ENCODE data around the gene ZNF440. TPM values are rescaled to one million over a fixed set of nuclear protein-coding genes. Genes with fewer than 3 reads are reported as not detected.
"Not testable (repeated sequence)": the region's sequence is repeated elsewhere in the genome, so short reads cannot be mapped to it uniquely, and the experiment has no call there.

ZNF440 gene
- total RNA-seq, 1 experiment from 2014 or later: 11.4 TPM

DNA sequence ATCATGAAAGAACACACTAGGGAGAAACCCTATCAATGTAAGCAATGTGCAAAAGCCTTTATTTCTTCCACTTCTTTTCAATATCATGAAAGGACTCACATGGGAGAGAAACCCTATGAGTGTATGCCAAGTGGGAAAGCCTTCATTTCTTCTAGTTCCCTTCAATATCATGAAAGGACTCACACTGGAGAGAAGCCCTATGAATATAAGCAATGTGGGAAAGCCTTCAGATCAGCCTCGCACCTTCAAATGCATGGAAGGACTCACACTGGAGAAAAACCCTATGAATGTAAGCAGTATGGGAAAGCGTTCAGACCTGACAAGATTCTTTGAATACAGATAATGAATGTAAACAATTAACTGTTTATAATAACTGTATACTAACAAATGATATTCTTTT is 19.5 kb downstream of the ZNF440 start:
- Histone ChIP-seq H3K9me3 (ENCODE audit: control insufficient read depth in 1 of 2, insufficient read depth in 1 of 2, low read depth in 1 of 2, low read length in 2 of 2) (peaks cover 16 to 40% of the 10 kb centered on the region in 2 experiments; a peak in 3 of 4 replicates), H3K27me3 (ENCODE audit: insufficient read depth, low read length) (no peaks in the 10 kb centered on the region), H3K4me1 (ENCODE audit: control insufficient read depth in 1 of 2, insufficient read depth in 2 of 2, low read length in 2 of 2) (no peaks in the 10 kb centered on the region), H2AFZ (ENCODE audit: low read depth, low read length, poor library complexity, severe bottlenecking) (no peak overlapping the region), H3K9ac (ENCODE audit: low read length) (no peak overlapping the region), H3K4me2 (ENCODE audit: low read length) (no peak overlapping the region), H4K20me1 (ENCODE audit: insufficient read depth) (no peaks in the 10 kb centered on the region), H3K27ac (ENCODE audit: low read depth, low read length) (no peak overlapping the region), H3K36me3 (ENCODE audit: control insufficient read depth in 1 of 2, insufficient read depth in 2 of 2, low read length in 2 of 2) (peaks cover 2 to 21% of the 10 kb centered on the region in 2 experiments; a peak in 3 of 4 replicates), H3K4me3 (replicated peaks in 1 of 2; ENCODE audit: low read depth in 1 of 2, low read length in 2 of 2) (no peak overlapping the region), H3K9me2 (ENCODE audit: insufficient read depth) (no peaks in the 10 kb centered on the region), H3K79me2 (ENCODE audit: insufficient read depth, low read length) (no peaks in the 10 kb centered on the region)
- intact Hi-C loops (cut with micrococcal nuclease): no loop called here
- TF ChIP-seq, protein P1, sequence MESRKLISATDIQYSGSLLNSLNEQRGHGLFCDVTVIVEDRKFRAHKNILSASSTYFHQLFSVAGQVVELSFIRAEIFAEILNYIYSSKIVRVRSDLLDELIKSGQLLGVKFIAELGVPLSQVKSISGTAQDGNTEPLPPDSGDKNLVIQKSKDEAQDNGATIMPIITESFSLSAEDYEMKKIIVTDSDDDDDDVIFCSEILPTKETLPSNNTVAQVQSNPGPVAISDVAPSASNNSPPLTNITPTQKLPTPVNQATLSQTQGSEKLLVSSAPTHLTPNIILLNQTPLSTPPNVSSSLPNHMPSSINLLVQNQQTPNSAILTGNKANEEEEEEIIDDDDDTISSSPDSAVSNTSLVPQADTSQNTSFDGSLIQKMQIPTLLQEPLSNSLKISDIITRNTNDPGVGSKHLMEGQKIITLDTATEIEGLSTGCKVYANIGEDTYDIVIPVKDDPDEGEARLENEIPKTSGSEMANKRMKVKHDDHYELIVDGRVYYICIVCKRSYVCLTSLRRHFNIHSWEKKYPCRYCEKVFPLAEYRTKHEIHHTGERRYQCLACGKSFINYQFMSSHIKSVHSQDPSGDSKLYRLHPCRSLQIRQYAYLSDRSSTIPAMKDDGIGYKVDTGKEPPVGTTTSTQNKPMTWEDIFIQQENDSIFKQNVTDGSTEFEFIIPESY (IDR thresholded peaks at IDR 0.05; ENCODE audit: extremely low read depth, insufficient replicate concordance, low read length): no peak
- TF ChIP-seq, protein P2, sequence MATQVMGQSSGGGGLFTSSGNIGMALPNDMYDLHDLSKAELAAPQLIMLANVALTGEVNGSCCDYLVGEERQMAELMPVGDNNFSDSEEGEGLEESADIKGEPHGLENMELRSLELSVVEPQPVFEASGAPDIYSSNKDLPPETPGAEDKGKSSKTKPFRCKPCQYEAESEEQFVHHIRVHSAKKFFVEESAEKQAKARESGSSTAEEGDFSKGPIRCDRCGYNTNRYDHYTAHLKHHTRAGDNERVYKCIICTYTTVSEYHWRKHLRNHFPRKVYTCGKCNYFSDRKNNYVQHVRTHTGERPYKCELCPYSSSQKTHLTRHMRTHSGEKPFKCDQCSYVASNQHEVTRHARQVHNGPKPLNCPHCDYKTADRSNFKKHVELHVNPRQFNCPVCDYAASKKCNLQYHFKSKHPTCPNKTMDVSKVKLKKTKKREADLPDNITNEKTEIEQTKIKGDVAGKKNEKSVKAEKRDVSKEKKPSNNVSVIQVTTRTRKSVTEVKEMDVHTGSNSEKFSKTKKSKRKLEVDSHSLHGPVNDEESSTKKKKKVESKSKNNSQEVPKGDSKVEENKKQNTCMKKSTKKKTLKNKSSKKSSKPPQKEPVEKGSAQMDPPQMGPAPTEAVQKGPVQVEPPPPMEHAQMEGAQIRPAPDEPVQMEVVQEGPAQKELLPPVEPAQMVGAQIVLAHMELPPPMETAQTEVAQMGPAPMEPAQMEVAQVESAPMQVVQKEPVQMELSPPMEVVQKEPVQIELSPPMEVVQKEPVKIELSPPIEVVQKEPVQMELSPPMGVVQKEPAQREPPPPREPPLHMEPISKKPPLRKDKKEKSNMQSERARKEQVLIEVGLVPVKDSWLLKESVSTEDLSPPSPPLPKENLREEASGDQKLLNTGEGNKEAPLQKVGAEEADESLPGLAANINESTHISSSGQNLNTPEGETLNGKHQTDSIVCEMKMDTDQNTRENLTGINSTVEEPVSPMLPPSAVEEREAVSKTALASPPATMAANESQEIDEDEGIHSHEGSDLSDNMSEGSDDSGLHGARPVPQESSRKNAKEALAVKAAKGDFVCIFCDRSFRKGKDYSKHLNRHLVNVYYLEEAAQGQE (IDR thresholded peaks at IDR 0.05; ENCODE audit: low read depth): no peak
- no peak for TF ChIP-seq SP1 (IDR thresholded peaks at IDR 0.05; ENCODE audit: low read depth)
- TF ChIP-seq ZNF274 (IDR thresholded peaks at IDR 0.05; ENCODE audit: low read depth, low read length): peak; percentile 39; the same call in 1 of the 2 replicates
- no peak for TF ChIP-seq POLR2AphosphoS5 (IDR thresholded peaks at IDR 0.05; ENCODE audit: low read depth, low read length)
- no peak for TF ChIP-seq EZH2phosphoT487 (IDR thresholded peaks at IDR 0.05; ENCODE audit: borderline replicate concordance)
- TF ChIP-seq TCF7L2 (IDR thresholded peaks at IDR 0.05; ENCODE audit: borderline replicate concordance, extremely low read depth, insufficient read depth, insufficient read length): no peak
- no peak for ATAC-seq
- RAD21 ChIA-PET (ENCODE audit: low non-redundant PET in 1 of 2, low total read pairs in 2 of 2, uncharacterized antibody in 2 of 2, unreplicated experiment in 2 of 2): no interaction called here
- DNase-seq (ENCODE audit: low read depth, low spot score): no peak
- POLR2A ChIA-PET: no interaction called here
- CTCF ChIA-PET: no interaction called here
- BruUV-seq (replicated peaks): no TSS peak

DNA sequence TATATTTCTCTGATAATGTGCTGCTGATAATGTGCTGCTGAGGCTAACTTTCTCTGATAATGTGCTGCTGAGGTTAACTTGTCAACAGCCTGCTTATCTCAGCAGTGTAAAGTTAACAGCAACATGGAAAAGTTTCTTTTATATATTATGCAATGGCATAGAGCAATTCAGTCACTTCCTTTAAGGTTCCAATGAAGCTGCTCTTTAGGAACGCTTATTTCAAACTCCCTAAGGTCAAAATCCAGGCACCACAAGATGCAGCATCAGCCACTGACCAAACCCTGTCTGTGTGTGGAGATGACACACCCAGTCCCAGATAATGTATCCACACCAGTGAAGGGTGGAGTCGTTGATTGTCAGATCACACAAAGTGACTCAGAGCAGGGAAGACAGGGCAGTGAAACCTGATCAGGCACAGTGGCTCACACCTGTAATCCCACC is 21.6 kb downstream of the ZNF440 start:
- POLR2A ChIA-PET; H3K4me1 ChIP-seq (ENCODE audit: control insufficient read depth in 1 of 2, insufficient read depth in 2 of 2, low read length in 2 of 2); intact Hi-C loops (cut with micrococcal nuclease): not testable (repeated sequence)

More for the DNA sequence above, 21.6 kb downstream of the ZNF440 start:
- BruUV-seq (replicated peaks); H3K27me3 ChIP-seq (ENCODE audit: insufficient read depth, low read length); H3K9ac ChIP-seq (ENCODE audit: low read length); H3K27ac ChIP-seq (ENCODE audit: low read depth, low read length); DNase-seq (ENCODE audit: low read depth, low spot score); H4K20me1 ChIP-seq (ENCODE audit: insufficient read depth); H2AFZ ChIP-seq (ENCODE audit: low read depth, low read length, poor library complexity, severe bottlenecking); H3K79me2 ChIP-seq (ENCODE audit: insufficient read depth, low read length); ATAC-seq; CTCF ChIA-PET; H3K4me3 ChIP-seq (replicated peaks in 1 of 2; ENCODE audit: low read depth in 1 of 2, low read length in 2 of 2); RAD21 ChIA-PET (ENCODE audit: low non-redundant PET in 1 of 2, low total read pairs in 2 of 2, uncharacterized antibody in 2 of 2, unreplicated experiment in 2 of 2); H3K4me2 ChIP-seq (ENCODE audit: low read length); H3K9me2 ChIP-seq (ENCODE audit: insufficient read depth): not testable (repeated sequence)
- H3K9me3 ChIP-seq (ENCODE audit: control insufficient read depth in 1 of 2, insufficient read depth in 1 of 2, low read depth in 1 of 2, low read length in 2 of 2): peaks cover 16 to 30% of the 10 kb centered on the region in 2 experiments; a peak in 3 of 4 replicates
- H3K36me3 ChIP-seq (ENCODE audit: control insufficient read depth in 1 of 2, insufficient read depth in 2 of 2, low read length in 2 of 2): peaks cover 2 to 14% of the 10 kb centered on the region in 2 experiments; a peak in 3 of 4 replicates
